T-helper 2 cell treated with Interferon-gamma antibody and Interleukin-4, amounts not matched to agents 100 ng/mL and 5 ng/mL, for 36 hours (primary cell): ENCODE measurements around the gene NANOS3. TPM values are rescaled to one million over a fixed set of nuclear protein-coding genes. Genes with fewer than 3 reads are reported as not detected.

Experiments used
- intact Hi-C: fragments of 100-400 bp; cut with micrococcal nuclease; formaldehyde crosslinking; loops from one replicate; pipeline ENCODE4 v1.15.1; 2023
- total RNA-seq: library from RNA; stranded (reverse); gene quantifications from 2 replicates; pipeline ENCODE4 v1.2.3, GENCODE V29; 2022

NANOS3 gene
- total RNA-seq, 1 donor from 2014 or later: 0.70 TPM

- intact Hi-C loops: loop anchor here (5.0 kb wide), 2 partner anchors 149 to 174 kb away; partner anchors contain the start of gene IL27RA
These were observed 5.9 kb downstream of the NANOS3 start for GRCh38 chr19:13882836-13883235.

DNA sequence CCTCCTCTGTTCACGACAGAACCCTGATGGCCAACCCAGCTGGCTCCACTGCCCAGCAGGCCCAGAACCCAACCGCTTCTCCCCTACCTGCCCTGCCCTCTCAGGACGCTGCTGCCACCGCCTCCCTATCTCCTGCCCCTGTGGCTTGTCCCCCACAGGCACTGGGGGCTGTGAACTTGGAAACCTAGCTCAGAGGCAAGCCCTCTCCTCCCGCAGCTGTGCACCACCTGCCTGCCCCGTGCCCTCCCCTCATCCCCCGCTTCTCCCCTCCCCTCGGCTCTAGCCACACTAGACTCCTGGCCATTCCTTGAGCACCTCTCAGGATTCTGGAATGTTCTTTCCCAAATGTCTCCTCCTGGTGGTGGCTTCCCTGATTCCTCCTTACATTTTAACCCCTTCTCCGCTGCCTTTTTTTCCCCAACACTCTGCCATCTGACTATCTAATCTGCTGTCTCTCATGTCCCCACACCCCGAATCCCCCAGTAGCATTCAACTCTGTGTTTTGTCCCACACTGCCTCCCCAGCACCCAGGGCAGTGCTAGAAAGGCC lies 6.7 kb downstream of the NANOS3 start:
- intact Hi-C loops: loop anchor here (5.0 kb wide), 2 partner anchors 149 to 174 kb away; partner anchors contain the start of gene IL27RA

GRCh38 chr19:13884726-13885591 lies 8.0 kb downstream of the NANOS3 start:
- intact Hi-C loops: loop anchor here (5.0 kb wide), 2 partner anchors 147 to 172 kb away; partner anchors contain the start of gene IL27RA

DNA sequence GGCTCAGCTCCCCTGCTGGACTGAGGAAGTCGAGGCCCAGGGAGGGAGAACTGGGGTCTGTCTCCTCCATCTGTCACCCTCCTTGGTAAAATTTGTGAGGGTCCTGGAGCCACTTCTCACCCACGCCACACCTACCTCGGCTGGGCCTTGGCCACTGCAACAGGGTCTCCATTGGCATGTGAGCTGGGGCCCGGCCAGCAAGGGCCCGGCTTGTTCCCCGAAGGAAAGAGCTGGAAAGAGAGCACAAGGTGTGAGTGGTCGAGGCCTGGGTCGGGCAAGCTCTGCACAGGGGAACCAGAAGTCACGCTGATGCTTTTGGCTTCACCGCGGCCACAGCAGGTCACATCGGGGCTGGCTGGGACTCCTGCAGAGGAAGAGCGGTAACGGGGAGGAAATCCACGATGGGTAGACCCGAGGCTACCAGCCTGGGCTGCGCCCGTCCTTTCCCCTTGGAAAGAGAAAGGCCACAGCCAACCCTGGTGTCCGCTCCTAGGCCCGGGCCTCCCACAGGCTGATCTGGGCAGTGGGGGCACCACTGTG lies 9.0 kb downstream of the NANOS3 start:
- intact Hi-C loops: no loop called here

- intact Hi-C loops: no loop called here
These were observed 10.1 kb downstream of the NANOS3 start for GRCh38 chr19:13887018-13887436.

DNA sequence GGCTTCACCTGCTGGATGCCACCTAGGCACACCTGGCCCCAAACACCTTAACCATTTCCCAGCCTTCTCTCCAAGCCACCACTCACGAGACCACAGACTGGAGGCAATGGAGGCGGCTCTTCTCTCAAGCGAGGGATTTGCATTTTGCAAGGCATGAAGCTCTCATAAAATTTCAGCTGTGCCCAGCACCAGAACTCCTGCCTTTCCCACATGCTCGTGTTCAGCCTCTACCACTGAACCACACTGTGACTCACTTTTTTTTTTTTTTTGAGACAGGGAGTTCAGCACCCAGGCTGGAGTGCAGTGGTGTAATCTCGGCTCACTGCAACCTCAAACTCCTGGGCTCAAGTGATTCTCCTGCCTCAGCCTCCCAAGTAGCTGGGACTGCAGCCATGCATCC lies 10.6 kb downstream of the NANOS3 start:
- intact Hi-C loops: no loop called here

- intact Hi-C loops: no loop called here
These were observed 11.3 kb downstream of the NANOS3 start for GRCh38 chr19:13888281-13888680.

DNA sequence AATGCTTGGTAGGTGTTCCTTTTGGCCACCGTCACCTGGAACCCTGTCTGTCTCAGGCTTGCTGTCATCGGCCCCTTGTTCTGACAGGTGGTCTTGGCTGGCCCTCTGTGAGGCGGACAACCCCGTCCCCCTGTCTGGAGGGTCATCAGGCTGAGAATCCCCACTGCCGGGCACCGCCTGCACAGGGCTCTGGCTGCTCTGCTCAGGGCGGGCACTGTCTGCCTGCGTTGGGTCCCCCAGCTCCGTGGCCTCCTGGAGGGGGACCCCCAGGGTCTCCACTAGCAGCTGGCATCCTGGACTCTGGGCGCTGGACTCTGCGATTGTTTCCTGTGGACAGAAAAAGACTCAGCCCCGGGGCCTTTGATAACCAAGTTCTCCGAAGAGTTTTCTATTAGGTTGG lies 13.2 kb downstream of the NANOS3 start:
- intact Hi-C loops: no loop called here

DNA sequence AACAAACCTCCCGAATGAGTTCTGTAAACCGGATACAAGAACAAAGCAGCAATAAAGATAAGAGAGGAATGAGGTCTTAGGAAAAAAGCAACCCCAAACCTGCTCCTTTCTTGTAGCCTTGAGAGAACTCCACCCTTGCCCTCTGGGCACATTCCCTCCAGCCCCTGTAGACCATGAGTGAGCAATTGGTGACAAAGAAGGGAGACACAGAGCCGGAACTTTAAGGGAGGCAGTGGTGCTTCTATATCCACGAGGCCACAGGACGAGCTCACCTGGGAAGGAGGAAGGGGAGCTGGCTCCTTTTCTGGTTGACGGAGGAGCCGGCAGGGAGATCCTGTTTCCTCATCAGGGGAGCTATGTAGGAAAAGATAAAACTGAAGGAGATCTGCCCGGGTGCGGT lies 15.9 kb downstream of the NANOS3 start:
- intact Hi-C loops: no loop called here

GRCh38 chr19:13894552-13894951 lies 17.6 kb downstream of the NANOS3 start:
- intact Hi-C loops: no loop called here

DNA sequence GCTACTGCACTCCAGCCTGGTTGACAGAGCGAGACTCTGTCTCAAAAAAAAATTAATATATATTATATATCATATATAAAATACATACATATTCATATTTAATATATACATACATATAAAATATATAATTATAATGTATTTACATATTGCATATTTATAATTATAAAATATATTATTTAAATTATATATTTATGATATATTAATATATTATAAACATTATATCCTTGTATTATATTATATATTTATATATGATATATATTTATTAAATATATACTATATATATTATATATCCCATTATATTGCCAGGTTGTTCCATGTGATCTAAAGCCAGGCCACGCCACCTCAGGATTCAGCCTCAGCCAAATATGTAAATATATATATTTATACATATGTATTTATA lies 19.3 kb downstream of the NANOS3 start:
- intact Hi-C loops: no loop called here

GRCh38 chr19:13899393-13899792 lies 22.5 kb downstream of the NANOS3 start:
- intact Hi-C loops: no loop called here

DNA sequence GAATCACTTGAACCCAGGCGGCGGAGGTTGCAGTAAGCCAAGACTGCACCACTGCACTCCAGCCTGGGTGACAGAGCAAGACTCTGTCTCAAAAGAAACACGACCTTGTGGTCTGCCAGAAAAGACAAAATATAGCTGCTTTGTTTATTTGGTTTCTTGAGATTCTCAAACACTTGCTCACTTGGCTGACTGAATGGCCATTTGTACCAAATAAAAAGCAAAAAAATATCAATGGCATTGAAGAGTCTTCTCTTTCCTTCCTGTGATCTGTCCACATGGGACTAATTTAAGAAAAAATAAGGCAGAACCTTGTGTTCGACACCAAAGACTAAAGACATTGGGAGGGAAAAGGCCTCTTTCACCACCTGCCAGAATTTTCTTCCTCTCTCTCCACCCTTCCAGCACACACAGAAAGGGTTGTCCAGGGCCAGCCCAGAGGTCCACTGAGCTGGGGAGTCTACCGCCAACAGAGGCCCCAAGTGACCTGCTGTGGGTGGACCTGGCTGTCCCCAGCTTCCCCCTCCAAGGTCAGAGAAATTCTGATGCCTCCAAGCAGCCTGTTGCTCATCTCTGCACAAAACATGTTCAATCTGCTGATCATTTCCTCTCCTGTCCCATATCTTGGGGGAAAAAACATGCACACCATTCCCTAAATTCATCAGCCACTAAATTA lies 23.1 kb downstream of the NANOS3 start:
- intact Hi-C loops: no loop called here

DNA sequence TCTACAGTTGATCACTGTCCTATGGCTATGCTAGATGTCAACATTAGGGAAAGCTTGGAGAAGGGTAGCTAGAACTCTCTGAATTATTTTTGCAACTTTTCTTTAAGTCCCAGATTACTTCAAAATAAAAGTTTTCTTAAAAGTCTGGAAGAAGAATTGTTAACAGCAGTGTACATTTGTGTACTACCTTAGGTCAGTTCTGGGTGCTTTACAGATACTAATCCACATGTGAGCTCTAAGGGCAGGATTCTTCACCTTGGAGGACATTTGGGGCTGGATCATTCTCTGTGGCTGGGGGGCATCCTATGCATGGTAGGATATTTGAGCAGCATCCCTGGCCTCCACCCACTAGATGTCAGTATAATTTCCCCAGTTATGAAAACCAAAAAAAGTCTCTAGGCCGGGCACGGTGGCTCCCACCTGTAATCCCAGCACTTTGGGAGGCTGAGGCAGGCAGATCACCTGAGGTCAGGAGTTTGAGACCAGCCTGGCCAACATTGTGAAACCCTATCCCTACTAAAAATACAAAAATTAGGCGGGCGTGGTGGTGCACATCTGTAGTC lies 26.1 kb downstream of the NANOS3 start:
- intact Hi-C loops: no loop called here

DNA sequence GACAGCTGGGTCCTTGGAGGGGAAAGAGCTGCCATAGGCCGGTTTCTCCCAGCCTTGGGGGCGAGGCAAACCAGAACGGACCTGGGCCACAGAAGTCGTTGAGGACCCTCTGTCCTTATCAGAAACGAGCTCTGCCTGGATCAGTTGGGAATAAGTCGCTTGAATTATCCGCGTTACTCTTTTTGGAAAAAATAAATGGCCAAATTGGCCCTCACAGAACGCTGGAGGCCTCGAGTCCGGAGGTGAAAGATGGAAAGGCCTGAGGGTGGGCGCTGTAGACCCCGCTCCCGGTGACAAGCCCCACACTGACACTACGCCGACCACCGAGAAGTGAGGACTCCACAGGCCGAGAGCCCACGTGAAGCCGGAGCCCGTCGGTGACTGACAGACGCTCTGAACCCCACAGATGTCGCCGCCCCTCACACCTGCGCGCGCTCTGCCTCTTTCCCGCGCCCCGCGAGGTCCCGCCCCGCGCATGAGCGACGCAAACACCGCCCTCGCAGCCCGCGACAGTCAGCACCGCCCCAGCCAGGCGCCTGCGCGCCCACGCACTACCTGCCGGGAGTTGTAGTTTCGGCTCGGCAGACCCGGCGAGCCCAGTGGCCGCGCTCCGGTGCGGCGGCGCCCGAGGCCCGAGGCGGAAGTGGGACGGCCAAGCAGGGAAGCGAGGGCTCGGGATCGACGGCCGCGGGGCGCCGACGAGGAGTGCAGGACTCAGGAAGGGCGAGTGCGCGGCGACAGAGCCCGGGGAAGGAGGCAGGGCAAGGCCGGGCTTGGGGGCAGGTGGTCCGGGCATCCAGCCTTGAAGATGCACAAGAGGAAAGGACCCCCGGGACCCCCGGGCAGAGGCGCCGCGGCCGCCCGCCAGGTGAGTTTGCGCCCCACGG lies 28.9 kb downstream of the NANOS3 start, which contains the start of the genes BRME1 and CC2D1A:
Gene BRME1 (minus strand): TSS at position 484 of the 887 bp plus-strand sequence. CDS start 1,225 bp downstream, outside the sequence.
Gene CC2D1A (plus strand): TSS at position 568 of the 887 bp plus-strand sequence. CDS start 241 bp downstream, at position 809.
- intact Hi-C loops: loop anchor here (5.0 kb wide), 1 partner anchor 81 kb away; no protein-coding TSS in a partner anchor

- intact Hi-C loops: loop anchor here (5.0 kb wide), 1 partner anchor 81 kb away; no protein-coding TSS in a partner anchor
These were observed 29.6 kb downstream of the NANOS3 start for GRCh38 chr19:13906521-13906904.

GRCh38 chr19:13906910-13907309 lies 30.0 kb downstream of the NANOS3 start:
- intact Hi-C loops: loop anchor here (5.0 kb wide), 1 partner anchor 80 kb away; no protein-coding TSS in a partner anchor

GRCh38 chr19:13908674-13909073 lies 31.7 kb downstream of the NANOS3 start:
- intact Hi-C loops: loop anchor here (5.0 kb wide), 1 partner anchor 79 kb away; no protein-coding TSS in a partner anchor

DNA sequence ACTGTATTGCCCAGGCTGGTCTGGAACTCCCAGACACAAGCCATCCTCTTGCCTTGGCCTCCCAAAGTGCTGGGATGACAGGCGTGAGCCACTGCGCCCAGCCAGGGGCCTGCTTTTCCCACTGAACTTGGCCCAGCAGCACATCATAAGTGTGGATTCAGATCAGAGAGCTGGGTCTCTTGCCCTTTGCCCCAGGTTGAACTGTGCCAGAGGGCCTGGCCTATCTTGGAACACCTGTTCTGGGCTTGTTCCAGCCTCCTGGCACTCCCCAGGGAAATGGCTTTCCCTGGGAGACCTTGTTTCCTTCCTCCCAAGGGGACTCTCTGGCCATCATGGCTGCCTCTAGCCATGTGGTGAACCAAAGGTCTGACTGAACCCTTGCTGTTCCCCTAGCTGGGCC lies 32.5 kb downstream of the NANOS3 start:
- intact Hi-C loops: loop anchor here (5.0 kb wide), 1 partner anchor 78 kb away; no protein-coding TSS in a partner anchor

DNA sequence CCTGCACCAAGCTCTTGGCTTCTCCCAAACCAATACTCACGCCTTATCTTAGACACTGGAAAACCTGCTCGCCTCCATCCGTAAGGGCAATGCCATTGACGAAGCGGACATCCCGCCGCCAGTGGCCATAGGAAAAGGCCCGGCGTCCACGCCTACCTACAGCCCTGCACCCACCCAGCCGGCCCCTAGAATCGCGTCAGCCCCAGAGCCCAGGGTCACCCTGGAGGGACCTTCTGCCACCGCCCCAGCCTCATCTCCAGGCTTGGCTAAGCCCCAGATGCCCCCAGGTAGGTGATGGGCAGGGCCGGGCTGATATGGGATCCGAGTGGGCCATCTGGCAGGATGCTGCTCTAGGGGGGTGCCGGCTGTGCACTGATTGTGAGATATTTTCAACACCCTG lies 36.4 kb downstream of the NANOS3 start:
- intact Hi-C loops: no loop called here
